AG04450 (cell line): ENCODE results near the gene SCGB3A1. TPM values are rescaled to one million over a fixed set of nuclear protein-coding genes. Genes with fewer than 3 reads are reported as not detected.

ENCODE experiments used
- CTCF ChIA-PET: fragments of 300-600, 350-600 bp; formaldehyde crosslinking; extraction: SDS; loops from one replicate; lab custom pipeline; 2022; ENCODE audit warnings: antibody characterized with exemption, inconsistent platforms; lab: Charles Lee
- POLR2A ChIA-PET: fragments of 350-600 bp; formaldehyde crosslinking; extraction: SDS; loops from one replicate; lab custom pipeline; 2021; ENCODE audit warnings: antibody characterized with exemption, inconsistent platforms; lab: Yijun Ruan, JAX
- DNase-seq: peaks from one replicate; pipeline ENCODE4 v3.0.0-alpha.2; 2011; ENCODE audit warnings: low read depth, low spot score
- H3K27ac ChIP-seq: one replicate; pipeline ENCODE4 v1.5.1; 2012; ENCODE audit warnings: low read depth, low read length, control low read depth
- H3K27me3 ChIP-seq: one replicate; pipeline ENCODE4 v1.6.0; 2012; ENCODE audit warnings: low read length; ENCODE audit not compliant: control insufficient read depth, insufficient read depth
- H3K4me3 ChIP-seq: 2 replicates; pipeline ENCODE4 v1.5.1; 2011; ENCODE audit warnings: mild to moderate bottlenecking, low read depth, low read length, control low read depth
- H3K9me3 ChIP-seq: 2 replicates; pipeline ENCODE4 v1.5.1; 2012; ENCODE audit warnings: low read length; ENCODE audit not compliant: control insufficient read depth, insufficient read depth
- CTCF ChIP-seq: IDR thresholded peaks from 2 replicates; pipeline ENCODE4 v1.5.1; 2011; ENCODE audit warnings: low read depth, low read length, control low read depth, inconsistent platforms
- polyA plus RNA-seq: library from polyadenylated mRNA; depleted of rRNA; stranded (reverse); fragments of >200 nt; gene quantifications from 2 replicates; pipeline ENCODE4 v1.2.3, GENCODE V29; 2011

Gene SCGB3A1
- polyA plus RNA-seq, 1 experiment: not detected

GRCh38 chr5:180599590-180599914, 8.3 kb upstream of the SCGB3A1 start:
- POLR2A ChIA-PET: no interaction called here
- CTCF ChIA-PET: no interaction called here
- Histone ChIP-seq H3K9me3 (no peaks in the 10 kb centered on the region; the same call in 1 of the 2 replicates), H3K4me3 (no peak overlapping the region), H3K27me3 (peaks cover 3% of the 10 kb centered on the region), H3K27ac (no peak overlapping the region)
- no peak for TF ChIP-seq CTCF
- DNase-seq: no peak

- Histone ChIP-seq H3K27ac (no peak overlapping the region), H3K27me3 (peaks cover 3% of the 10 kb centered on the region), H3K9me3 (no peaks in the 10 kb centered on the region; the same call in 1 of the 2 replicates), H3K4me3 (no peak overlapping the region)
- ChIA-PET POLR2A (no interaction called here), CTCF (no interaction called here)
- TF ChIP-seq CTCF: no peak
- DNase-seq: no peak
Observed at GRCh38 chr5:180598797-180599589, 7.7 kb upstream of the SCGB3A1 start.

GRCh38 chr5:180598316-180598701, 7.0 kb upstream of the SCGB3A1 start:
- CTCF ChIA-PET: interaction anchor here (1.0 kb wide), 1 partner anchor 21 kb away, joined by 4 read pairs; no protein-coding TSS in a partner anchor
- POLR2A ChIA-PET: no interaction called here
- no peak for DNase-seq
- Histone ChIP-seq H3K27me3 (peaks cover 9% of the 10 kb centered on the region), H3K27ac (no peak overlapping the region), H3K9me3 (no peaks in the 10 kb centered on the region; the same call in 1 of the 2 replicates), H3K4me3 (no peak overlapping the region)
- no peak for TF ChIP-seq CTCF

GRCh38 chr5:180596668-180597231, 5.5 kb upstream of the SCGB3A1 start:
- CTCF ChIA-PET: no interaction called here
- H3K27me3 ChIP-seq: peaks cover 13% of the 10 kb centered on the region
- H3K4me3 ChIP-seq: no peak overlapping the region
- TF ChIP-seq CTCF: no peak
- H3K9me3 ChIP-seq: no peaks in the 10 kb centered on the region; the same call in 1 of the 2 replicates
- no peak for DNase-seq
- POLR2A ChIA-PET: no interaction called here
- H3K27ac ChIP-seq: no peak overlapping the region

- no peak for DNase-seq
- H3K4me3 ChIP-seq: no peak overlapping the region
- ChIA-PET POLR2A (no interaction called here), CTCF (no interaction called here)
- TF ChIP-seq CTCF: no peak
- H3K9me3 ChIP-seq: no peaks in the 10 kb centered on the region; the same call in 1 of the 2 replicates
- H3K27ac ChIP-seq: no peak overlapping the region
- H3K27me3 ChIP-seq: peaks cover 14% of the 10 kb centered on the region
Observed at GRCh38 chr5:180596115-180596667, 4.9 kb upstream of the SCGB3A1 start.
